Panc1 (cell line): ENCODE results near the gene FER1L5. TPM values are rescaled to one million over a fixed set of nuclear protein-coding genes. Genes with fewer than 3 reads are reported as not detected.

ENCODE experiments used
- ATAC-seq: fragments of 200-7000 bp; cut with Tn5 transposase; 2 replicates; pipeline ENCODE4 v1.9.1; 2020; ENCODE audit warnings: mild to moderate bottlenecking, moderate library complexity
- BruUV-seq: library from RNA; stranded (reverse); fragments of 400-500 nt; replicated peaks from 2 replicates; lab custom pipeline; 2021; lab: Mats Ljungman, UMichigan
- CTCF ChIA-PET: fragments of 300-600 bp; sonication (Branson Sonifier 250); formaldehyde crosslinking; loops from one replicate; lab custom pipeline; 2022; ENCODE audit warnings: antibody characterized with exemption; lab: Charles Lee
- POLR2A ChIA-PET: fragments of 300-600 bp; sonication (Branson Sonifier 250); formaldehyde crosslinking; loops from one replicate; lab custom pipeline; 2022; ENCODE audit warnings: antibody characterized with exemption; lab: Charles Lee
- DNase-seq: peaks from one replicate; pipeline ENCODE4 v3.0.0-alpha.2; 2010; ENCODE audit warnings: low read depth, low spot score
- H3K27ac ChIP-seq: 2 replicates; pipeline ENCODE4 v1.5.1; 2011; ENCODE audit warnings: mild to moderate bottlenecking, low read length, inconsistent platforms
- H3K27me3 ChIP-seq: fragments of 200-500 bp; sonication (Bioruptor generic); 2 replicates; pipeline ENCODE4 v1.6.0; 2014; ENCODE audit warnings: low read length, inconsistent platforms; ENCODE audit not compliant: control insufficient read depth, insufficient read depth
- H3K36me3 ChIP-seq: fragments of 200-500 bp; sonication (Bioruptor generic); 2 replicates; pipeline ENCODE4 v1.5.1; 2014; ENCODE audit warnings: inconsistent platforms, mild to moderate bottlenecking, low read length, moderate library complexity; ENCODE audit not compliant: control insufficient read depth, insufficient read depth
- H3K4me1 ChIP-seq: 2 replicates; pipeline ENCODE4 v1.5.1; 2011; ENCODE audit warnings: inconsistent platforms, mild to moderate bottlenecking, low read length, moderate library complexity; ENCODE audit not compliant: control insufficient read depth, insufficient read depth
- H3K4me3 ChIP-seq, 2 experiments: 2 replicates each; pipeline ENCODE4 v1.5.1; 2011 to 2012; ENCODE audit warnings: low read depth in 2 of 2, low read length in 2 of 2, mild to moderate bottlenecking in 2 of 2, inconsistent platforms in 1 of 2, moderate library complexity in 1 of 2
- H3K9me3 ChIP-seq: fragments of 200-500 bp; sonication (Bioruptor generic); 2 replicates; pipeline ENCODE4 v1.5.1; 2014; ENCODE audit warnings: low read depth, mild to moderate bottlenecking, inconsistent platforms, low read length, moderate library complexity; ENCODE audit not compliant: control insufficient read depth, insufficient read depth
- CTCF ChIP-seq: fragments of 450-650 bp; IDR thresholded peaks from 2 replicates; pipeline ENCODE4 v1.5.1; 2017; ENCODE audit warnings: mild to moderate bottlenecking
- POLR2AphosphoS5 ChIP-seq: IDR thresholded peaks from 2 replicates; pipeline ENCODE4 v1.6.1; 2012; ENCODE audit warnings: mild to moderate bottlenecking, low read depth, low read length, moderate library complexity
- REST ChIP-seq, 2 experiments: IDR thresholded peaks; 2 replicates each; pipeline ENCODE4 v1.6.1; 2011 to 2012; ENCODE audit warnings: low read depth in 2 of 2, control low read depth in 1 of 2, low read length in 1 of 2, mild to moderate bottlenecking in 1 of 2, moderate library complexity in 1 of 2; ENCODE audit not compliant: insufficient read depth in 1 of 2
- SIN3A ChIP-seq: IDR thresholded peaks from 2 replicates; pipeline ENCODE4 v1.6.1; 2012; ENCODE audit warnings: low read depth, mild to moderate bottlenecking, low read length, moderate library complexity, borderline replicate concordance; ENCODE audit not compliant: insufficient read depth
- TCF7L2 ChIP-seq: IDR thresholded peaks from 2 replicates; pipeline ENCODE4 v1.6.1; 2011; ENCODE audit warnings: mild to moderate bottlenecking, low read depth, low read length, inconsistent platforms
- in situ Hi-C: cut with HindIII; loops from 2 replicates; pipeline ENCODE4 v1.10.0; 2016; ENCODE audit warnings: low sequenced_read_pairs, low pct_unique_long_range_greater_than_20kb
- intact Hi-C: fragments of 100-400 bp; cut with micrococcal nuclease; formaldehyde crosslinking; loops from one replicate; pipeline ENCODE4 v1.10.0; 2022; ENCODE audit not compliant: unreplicated experiment
- total RNA-seq: library from RNA; stranded (reverse); gene quantifications from one replicate; pipeline ENCODE4 v1.2.1, GENCODE V29; 2021; ENCODE audit not compliant: unreplicated experiment

The FER1L5 gene
- total RNA-seq, 1 experiment from 2014 or later = not detected

- H3K36me3 ChIP-seq = peaks cover 24% of the 10 kb centered on the region
- intact Hi-C loops = no loop called here
- no peaks in the 10 kb centered on the region for H3K9me3 ChIP-seq
- no TSS peak for BruUV-seq
- DNase-seq = no peak
- ChIA-PET CTCF (no interaction called here), POLR2A (no interaction called here)
- no peaks in the 10 kb centered on the region for H3K27me3 ChIP-seq
- in situ Hi-C loops = no loop called here
- TF ChIP-seq REST (IDR thresholded peaks at IDR 0.05; ENCODE audit: insufficient read depth in 1 of 2, low read depth in 2 of 2, low read length in 1 of 2) = no peak
- TF ChIP-seq SIN3A = no peak
- no peak for TF ChIP-seq POLR2AphosphoS5
- TF ChIP-seq CTCF = no peak
- no peak for TF ChIP-seq TCF7L2
- no peak overlapping the region for H3K27ac ChIP-seq
- H3K4me3 ChIP-seq = no peak overlapping the region
- H3K4me1 ChIP-seq = no peaks in the 10 kb centered on the region
- ATAC-seq = no peak
Measured at GRCh38 chr2:96626553-96626942, 16.0 kb upstream of the FER1L5 start.

- no peak overlapping the region for H3K27ac ChIP-seq
- H3K27me3 ChIP-seq = no peaks in the 10 kb centered on the region
- no peaks in the 10 kb centered on the region for H3K9me3 ChIP-seq
- H3K4me1 ChIP-seq = peaks cover 10% of the 10 kb centered on the region
- ATAC-seq = peak; percentile 87
- TF ChIP-seq POLR2AphosphoS5 (no peak), CTCF (no peak), REST (IDR thresholded peaks at IDR 0.05; ENCODE audit: insufficient read depth in 1 of 2, low read depth in 2 of 2, low read length in 1 of 2) (no peak), TCF7L2 (no peak), SIN3A (no peak)
- no peak overlapping the region for H3K4me3 ChIP-seq
- intact Hi-C loops (no loop called here), in situ Hi-C loops (no loop called here)
- no peak for DNase-seq
- BruUV-seq = no TSS peak
- ChIA-PET POLR2A (interaction anchor here (0.6 to 0.7 kb wide), 2 partner anchors 27 to 239 kb away, joined by 3 read pairs; no protein-coding TSS in a partner anchor), CTCF (interaction anchor here (0.6 kb wide), 1 partner anchor 103 kb away, joined by 4 read pairs; no protein-coding TSS in a partner anchor)
- H3K36me3 ChIP-seq = peaks cover 18% of the 10 kb centered on the region
Measured at GRCh38 chr2:96631804-96632435, 10.6 kb upstream of the FER1L5 start.
